GM18868 (cell line): Measurements from ENCODE around the gene SLITRK3.
"Not testable (repeated sequence)": the region's sequence is repeated elsewhere in the genome, so short reads cannot be mapped to it uniquely, and the experiment has no call there.

Experiments used
- ATAC-seq: cut with Tn5 transposase; IDR thresholded peaks from one replicate; pipeline ENCODE4 v1.9.1; 2021; ENCODE audit warnings: mild to moderate bottlenecking, moderate library complexity; ENCODE audit not compliant: unreplicated experiment

Gene SLITRK3

GRCh38 chr3:165193366-165194254, 2.6 kb downstream of the SLITRK3 start:
- ATAC-seq, result no peak

- no peak for ATAC-seq
Observed at GRCh38 chr3:165192610-165193192, 3.5 kb downstream of the SLITRK3 start.

- no peak for ATAC-seq
Observed at GRCh38 chr3:165191491-165191890, 4.7 kb downstream of the SLITRK3 start.

DNA sequence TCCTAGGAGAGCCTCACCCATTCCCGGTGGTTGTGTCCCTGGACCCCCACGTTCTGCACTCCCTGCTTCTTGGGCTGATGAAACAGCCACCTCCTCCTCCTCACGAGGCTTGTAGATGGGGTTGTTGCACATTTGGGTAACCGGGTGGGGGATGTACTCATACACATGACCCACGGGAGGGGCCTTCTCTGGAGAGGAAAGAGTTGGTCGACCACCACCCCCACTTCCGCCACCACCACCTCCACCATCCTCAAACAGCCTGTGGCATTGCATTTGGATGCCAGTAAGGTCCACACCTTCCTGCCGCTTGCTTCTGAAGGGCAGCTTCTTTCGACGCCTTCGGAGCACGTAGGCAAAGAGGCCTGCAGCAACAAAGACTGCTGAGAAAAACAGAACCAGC, 7.7 kb downstream of the SLITRK3 start:
- no peak for ATAC-seq

DNA sequence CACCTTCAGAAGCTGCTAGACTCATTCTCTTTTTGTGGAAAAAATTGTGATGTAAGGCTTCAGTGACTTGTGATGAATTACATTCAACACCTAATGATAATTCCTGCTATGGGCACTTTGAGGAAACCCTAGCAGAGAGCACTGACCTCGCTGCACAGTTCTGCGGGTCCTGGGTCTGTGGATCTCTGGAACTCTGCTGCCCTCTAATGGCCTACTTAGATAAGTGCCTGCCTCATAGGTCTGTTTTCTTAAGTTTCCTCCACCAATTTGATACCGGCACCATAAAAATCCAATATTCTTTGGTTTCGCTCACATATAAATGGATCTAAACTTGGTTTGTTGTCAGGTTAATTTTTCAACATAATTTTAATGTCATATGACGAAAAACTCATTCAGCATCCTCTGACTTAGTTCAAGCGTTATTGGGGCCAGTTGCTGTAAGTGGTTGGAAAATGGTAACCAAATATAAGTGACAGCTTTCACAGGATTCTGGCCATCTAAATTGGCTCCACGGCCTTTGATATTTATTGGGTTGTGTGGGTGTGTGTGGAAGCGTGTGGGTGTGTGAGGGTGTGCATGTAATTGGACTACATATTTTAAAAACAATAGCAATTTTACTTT, 10.4 kb downstream of the SLITRK3 start:
- peak; percentile 98 for ATAC-seq

GRCh38 chr3:165181556-165181955, 14.6 kb downstream of the SLITRK3 start:
- ATAC-seq, result no peak

DNA sequence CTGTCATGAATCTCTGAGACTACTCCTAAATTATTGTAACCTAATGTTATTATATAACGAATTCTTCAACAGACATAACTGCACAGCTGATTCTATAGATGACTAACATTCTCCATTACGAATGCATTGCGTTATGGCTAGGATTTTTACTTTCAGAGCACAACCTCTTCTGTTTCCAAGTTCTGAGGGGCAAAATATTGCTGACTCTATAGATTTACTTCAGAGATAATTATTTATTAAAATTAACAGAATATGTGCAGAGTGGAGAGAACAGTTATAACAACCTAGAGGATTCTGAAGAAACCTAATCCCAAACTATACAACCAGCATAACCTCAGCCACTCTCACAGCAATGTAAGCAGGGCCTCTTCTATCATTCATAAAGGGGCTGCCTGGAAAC, 25.9 kb downstream of the SLITRK3 start:
- ATAC-seq, result no peak

DNA sequence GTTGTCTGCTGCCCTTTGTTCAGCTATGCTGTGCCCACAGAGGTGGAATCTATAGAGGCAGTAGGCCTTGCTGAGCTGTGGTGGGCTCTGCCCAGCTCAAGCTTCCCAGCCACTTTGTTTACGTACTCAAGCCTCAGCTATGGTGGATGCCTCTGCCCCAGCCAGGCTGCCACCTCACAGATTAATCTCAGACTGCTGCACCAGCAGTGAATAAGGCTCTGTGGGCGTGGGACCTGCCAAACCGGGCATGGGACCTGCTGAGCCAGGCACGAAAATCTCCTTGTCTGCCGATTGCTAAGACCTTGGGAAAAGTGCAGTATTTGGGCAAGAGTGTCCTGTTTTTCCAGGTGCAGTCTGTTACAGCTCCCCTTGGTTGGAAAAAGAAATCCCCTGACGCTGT, 26.8 kb downstream of the SLITRK3 start:
- no peak for ATAC-seq

DNA sequence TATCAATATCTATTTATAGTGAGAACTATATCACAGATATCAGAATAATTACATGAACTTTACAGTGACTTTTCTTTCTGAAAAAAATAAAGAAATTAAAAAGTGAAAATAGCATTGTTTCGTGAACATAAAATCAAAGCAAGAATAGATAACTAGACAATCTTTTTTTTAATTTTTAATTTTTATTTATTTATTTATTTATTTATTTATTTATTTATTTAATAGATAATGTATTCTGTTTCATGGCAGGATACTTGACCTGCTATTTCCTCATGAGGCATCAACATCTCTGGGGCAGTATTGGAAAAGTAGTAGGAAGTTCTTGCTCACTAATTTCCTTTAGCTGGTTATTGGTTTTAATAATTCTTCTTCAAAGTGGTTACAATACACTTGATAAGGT, 33.3 kb downstream of the SLITRK3 start:
- ATAC-seq, result no peak

GRCh38 chr3:165159760-165160421, 36.3 kb downstream of the SLITRK3 start:
- ATAC-seq, result no peak

DNA sequence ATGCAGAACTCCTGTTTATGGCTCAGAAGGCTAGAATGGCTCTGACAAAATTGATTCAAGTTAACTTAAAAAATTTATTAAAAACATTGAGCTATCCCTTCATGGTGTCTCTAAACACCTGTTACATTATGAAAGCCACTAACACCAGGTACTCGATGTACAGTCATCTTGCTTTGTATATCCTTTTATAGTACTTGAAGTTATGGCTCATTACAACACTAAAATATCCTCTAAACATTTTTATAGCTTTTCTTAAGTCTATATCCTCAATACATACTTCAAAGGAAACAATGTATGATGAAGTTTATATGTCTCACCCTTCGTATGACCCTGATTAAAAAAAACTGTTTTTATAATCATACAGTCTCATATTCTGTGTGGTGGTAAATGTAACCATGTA, 38.2 kb downstream of the SLITRK3 start:
- ATAC-seq, result no peak

DNA sequence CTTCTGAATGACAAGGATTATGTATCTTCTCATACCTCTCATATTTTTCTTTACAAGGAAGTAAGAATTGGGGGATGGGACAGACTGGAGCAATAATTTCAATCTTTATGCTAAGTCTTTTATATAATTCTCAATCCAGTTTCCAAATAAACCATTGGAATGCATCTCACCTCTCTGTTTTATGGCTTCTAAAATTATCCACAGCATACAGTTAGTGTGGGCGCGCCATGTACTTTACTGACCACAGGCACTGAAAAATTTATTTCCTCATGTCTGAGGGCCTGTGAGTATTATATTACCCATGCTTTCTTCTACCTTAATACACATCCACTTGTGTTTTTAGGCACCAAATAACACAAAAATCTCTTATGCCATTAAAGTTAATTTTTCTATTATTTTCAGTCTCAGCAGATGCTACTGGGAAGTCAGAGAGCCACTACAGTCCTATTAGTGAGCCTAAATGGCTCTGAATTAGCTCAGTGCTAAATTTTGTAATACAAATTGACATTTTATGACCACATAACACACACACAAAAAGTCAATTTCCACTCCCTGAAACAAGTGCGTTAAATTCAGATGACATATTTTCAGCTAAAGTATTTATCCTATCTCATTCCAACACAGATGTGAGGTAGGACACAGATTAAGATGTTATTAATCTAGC, 39.3 kb downstream of the SLITRK3 start:
- ATAC-seq, result no peak

GRCh38 chr3:165148876-165149441, 47.2 kb downstream of the SLITRK3 start:
- ATAC-seq, result no peak

- no peak for ATAC-seq
Observed at GRCh38 chr3:165144271-165144670, 51.9 kb downstream of the SLITRK3 start.

DNA sequence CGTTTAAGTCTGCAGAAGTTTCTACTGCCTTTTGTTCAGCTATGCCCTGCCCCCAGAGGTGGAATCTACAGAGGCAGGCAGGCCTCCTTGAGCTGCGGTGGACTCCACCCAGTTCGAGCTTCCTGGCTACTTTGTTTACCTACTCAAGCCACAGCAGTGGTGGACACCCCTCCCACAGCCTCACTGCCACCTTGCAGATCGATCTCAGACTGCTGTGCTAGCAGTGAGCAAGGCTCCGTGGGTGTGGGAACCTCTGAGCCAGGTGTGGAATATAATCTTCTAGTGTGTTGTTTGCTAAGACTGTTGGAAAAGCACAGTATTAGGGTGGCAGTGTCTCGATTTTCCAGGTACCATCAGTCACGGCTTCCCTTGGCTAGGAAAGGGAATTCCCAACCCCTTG, 56.3 kb downstream of the SLITRK3 start:
- not testable (repeated sequence) for ATAC-seq
